ENCODE results near the gene TXLNA.
A peak's percentile ranks its signal among the peaks of the same experiment; 100 is the strongest.
"Not testable (repeated sequence)": the region's sequence is repeated elsewhere in the genome, so short reads cannot be mapped to it uniquely, and the experiment has no call there.

Gene TXLNA

DNA sequence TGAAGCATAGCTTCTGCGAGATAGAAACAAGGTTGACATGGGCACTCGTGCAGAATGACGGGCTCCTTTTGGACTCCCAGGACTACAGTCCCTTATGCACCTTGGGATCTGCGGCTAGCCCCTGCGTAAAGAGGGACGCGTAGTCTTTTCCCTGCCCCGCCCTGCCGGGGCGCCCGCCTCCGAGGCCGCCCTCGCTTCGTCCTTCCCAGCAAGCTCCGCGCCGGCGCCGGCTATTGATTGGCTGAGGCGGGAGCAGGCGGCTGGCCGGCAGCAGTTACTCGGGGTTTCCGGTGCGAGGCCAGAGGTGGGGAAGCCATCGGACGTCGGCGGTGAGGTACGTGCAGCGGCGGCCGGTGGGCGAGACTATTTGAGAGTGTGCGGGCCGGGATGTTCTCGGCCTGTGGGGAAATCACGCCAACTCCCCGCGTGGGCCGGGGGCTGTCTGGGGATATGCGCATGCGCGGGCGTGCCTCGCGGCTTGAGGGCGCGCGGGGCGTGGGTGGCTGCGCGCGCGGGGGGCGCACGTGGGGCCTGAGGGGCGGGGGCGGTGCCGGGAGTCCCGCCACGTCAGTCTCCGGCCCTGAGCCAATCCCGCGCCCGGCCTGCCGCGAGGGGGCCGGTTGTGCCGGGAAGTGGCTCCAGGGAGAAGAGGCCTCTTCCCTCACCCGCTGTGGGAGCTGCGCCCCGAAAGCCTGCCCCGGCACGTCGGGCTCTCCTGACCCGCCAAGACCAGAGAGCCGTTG, at the start of gene TXLNA:
Gene TXLNA (plus strand): TSS at position 233 of the 743 bp plus-strand sequence. CDS start 671 bp downstream, outside the sequence.
- DNase-seq = peak; percentile 97

DNA sequence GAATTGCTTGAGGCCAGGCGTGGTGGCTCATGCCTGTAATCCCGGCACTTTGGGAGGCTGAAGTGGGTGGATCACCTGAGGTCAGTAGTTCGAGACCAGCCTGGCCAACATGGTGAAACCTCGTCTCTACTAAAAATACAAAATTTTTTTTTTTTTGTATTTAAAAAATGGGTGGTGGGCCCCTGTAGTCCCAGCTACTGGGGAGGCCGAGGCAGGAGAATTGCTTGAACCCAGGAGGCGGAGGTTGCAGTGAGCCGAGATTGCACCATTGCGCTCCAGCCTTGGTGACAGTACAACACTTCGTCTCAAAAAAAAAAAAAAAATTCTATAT, 45.6 kb upstream of the TXLNA start:
- DNase-seq = not testable (repeated sequence)

DNA sequence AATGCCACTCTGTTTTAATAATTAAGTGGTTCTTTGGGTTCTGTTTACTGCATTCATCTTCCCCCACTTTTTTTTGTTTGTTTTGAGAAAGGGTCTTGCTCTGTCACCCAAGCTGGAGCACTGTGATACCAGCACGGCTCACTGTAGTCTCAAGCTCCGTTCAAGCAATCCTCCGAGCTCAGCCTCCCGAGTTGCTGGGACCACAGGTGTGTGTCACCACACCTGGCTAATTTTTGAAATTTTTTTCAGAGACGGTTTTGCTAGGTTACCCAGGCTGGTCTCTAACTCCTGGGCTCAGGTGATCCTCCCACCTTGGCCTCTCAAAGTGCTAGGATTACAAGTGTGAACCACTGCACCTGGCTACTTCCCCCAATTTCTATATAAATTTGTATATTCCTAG, 42.4 kb upstream of the TXLNA start:
- no peak for DNase-seq

DNA sequence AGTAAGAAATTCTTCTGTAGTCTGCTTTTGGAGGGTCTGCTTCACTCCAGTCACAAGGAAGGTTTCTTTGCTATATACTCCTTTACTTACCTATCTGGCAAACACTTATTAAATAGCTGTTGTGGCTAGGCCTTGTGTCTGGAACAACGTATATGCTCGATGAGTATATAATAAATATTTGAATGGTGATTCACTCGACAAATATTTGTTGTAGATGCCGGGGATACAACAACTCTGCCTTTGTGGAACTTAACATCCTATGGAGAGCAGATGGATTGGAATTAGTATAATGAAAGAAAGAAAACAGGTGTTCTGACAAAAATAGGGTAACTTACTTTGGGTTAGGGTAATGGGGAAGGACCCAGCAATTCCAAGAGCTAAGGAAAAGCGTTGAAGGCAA, 40.5 kb upstream of the TXLNA start:
- DNase-seq = no peak

DNA sequence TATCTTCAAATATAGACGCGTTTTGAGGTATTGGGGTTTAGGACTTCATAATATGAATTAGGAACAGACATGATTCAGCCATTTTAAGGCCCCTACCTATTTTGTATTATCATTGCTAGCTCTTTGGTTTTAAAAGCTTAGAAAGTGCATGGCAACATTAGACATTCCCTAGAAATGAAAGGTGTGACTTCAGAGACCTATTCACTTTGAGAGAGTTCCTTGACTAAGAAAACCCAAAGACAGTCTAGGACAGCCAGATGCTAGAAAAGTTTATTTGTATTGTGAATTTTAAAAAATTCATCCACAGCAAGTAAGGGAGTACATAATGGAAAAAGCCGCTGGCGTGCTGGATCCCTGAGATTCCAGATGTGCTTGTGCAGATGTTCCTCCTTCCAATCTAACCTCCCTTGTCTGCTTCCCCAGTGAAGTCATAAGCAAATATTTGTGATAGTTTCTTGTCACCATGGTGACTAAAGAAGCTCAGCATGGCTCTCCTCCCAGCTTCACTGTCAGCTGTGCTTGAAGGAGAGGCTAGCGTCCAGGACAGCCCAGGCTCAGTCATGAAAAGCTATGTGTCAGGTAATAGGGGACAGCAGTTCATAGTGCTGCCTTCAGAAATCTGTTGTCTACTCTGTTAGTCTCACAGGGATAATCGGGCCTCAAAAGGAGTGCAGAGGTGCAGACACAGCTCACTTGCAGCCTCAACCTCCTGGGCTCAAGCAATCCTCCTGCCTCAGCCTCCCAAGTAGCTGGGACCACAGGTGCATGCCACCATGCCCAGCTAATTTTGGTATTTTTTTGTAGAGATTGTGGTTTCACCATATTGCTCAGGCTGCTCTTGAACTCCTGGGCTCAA, 36.8 kb upstream of the TXLNA start:
- peak; percentile 90 for DNase-seq

DNA sequence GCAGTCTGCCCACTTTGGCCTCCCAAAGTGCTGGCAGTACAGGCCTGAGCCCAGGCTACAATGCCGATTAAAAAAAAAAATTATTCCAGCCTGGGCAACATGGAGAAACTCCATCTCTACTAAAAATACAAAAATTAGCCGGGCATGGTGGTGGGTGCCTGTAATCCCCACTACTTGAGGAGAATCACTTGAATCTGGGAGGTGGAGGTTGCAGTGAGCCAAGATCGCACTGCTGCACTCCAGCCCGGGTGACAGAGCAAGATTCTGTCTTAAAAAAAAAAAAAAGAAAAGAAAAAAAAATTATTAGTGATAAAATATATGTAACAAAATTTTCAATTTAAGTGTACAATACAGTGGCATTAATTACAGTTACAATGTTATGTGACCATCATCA, 36.2 kb upstream of the TXLNA start:
- not testable (repeated sequence) for DNase-seq

DNA sequence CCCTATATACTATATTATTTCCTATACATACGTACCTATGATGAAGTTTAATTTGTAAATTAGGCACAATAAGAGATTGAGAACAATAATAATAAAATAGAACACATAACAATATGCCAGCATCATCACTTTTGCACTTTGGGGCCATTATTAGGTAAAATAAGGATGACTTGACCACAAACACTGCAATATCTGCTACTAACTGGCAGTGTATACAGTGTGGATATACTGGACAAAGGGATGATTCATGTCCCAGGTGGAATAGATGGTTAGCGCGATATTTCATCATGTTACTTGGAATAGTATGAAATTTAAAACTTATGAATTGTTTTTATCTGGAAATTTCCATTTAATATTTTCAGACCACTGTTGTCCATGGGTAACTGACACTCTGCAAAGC, 35.4 kb upstream of the TXLNA start:
- DNase-seq = no peak

DNA sequence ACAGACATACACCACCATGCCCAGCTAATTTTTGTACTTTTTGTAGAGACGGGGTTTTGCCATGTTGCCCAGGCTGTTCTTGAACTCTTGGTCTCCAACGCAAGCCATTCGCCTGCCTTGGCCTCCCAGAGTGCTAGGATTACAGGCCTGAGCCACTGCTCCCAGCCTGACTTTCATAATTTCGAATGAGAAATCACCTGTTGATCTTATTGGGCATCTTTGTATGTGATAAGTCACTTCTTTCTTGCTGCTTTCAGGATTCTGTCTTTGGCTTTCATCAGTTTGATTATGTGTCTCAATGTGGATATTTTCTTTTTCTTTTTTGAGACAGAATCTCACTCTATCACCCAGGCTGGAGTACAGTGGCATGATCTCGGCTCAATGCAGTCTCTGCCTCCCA, 31.7 kb upstream of the TXLNA start:
- not testable (repeated sequence) for DNase-seq

DNA sequence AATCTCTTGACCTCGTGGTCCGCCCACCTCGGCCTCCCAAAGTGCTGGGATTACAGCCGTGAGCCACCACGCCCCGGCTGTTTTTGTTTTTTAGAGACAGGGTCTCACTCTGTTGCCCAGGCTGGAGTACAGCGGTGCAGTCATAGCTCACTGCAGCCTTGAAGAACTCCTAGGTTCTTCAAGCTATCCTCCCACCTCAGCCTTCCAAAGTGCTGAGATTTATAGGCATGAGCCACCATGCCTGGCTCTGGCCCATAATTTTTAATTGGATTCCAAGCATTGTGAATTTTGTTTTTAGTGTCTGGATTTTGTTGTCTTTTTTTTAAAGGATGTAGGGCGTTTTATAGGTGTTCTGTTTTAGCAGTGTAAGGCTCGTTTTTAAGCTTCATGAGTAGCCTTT, 28.6 kb upstream of the TXLNA start:
- DNase-seq = no peak

DNA sequence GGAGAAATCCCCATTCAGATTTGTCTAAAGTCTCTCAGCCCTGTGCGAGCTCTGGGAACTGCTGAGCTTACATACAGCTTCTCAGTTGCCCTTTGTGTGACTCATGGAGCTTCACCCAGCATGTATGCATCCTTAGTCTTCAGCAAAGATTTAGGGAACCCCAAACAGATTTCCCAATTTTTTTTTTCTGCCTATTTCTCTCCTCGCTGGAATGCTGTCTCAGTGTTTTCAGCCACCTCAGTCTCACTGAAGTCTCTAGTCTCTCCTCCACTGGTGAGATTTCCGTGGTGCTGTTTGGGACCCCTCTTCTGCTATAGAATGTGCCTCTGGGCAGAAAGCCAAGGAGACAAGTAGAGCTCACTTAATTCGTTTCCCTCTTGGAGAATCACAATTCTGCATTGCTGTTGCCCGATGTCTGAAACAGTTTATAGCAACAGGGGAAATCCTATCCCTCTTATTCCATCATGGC, 28.1 kb upstream of the TXLNA start:
- DNase-seq = peak; percentile 50

DNA sequence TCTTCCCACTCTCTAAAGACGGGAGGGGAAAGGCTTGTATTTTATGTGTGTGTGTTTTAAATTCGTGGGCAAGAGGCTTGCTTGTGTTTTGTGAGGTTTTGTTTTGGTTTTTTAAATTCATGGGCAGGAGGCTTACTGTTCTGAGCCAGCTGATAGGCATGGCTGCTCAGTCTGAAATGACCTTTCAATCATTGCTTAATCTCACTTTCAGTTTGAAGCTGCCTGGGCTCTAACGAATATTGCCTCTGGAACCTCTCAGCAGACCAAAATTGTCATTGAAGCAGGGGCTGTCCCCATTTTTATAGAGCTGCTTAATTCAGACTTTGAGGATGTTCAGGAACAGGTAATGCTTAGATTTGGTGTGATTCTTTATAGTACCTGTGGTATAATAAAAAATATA, 20.3 kb upstream of the TXLNA start:
- DNase-seq = no peak

DNA sequence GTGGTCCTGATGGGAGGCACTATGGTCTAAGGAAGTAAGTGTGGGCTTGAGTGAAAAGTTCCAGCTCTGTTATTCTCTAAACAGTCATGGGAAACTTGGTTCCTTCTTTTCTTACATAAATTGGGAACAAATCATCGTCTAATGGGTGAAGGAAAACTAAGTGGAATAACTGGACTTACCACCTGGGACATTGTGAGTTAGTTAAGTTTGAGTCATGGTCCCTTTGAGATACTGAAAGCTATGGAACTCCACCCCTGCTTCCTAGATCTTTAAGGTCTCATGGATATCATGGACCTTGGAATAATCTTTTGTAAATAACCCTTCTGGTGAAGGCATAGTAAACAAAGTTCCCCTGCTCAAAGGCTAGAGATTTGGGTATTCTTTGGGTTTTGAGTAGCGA, 16.1 kb upstream of the TXLNA start:
- no peak for DNase-seq

DNA sequence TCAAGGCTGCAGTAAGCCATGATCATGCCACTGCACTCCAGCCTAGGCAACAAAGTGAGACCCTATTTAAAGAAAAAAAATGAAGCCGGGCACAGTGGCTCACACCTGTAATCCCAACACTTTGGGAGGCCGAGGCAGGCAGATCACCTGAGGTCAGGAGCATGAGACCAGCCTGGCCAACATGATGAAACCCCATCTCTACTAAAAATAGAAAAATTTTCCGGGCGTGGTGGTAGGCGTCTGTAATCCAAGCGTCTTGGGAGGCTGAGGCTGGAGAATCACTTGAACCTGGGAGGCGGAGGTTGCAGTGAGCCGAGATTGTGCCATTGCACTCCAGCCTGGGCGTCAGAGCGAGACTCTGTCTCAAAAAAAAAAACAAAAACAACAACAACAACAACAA, 13.8 kb upstream of the TXLNA start:
- not testable (repeated sequence) for DNase-seq

DNA sequence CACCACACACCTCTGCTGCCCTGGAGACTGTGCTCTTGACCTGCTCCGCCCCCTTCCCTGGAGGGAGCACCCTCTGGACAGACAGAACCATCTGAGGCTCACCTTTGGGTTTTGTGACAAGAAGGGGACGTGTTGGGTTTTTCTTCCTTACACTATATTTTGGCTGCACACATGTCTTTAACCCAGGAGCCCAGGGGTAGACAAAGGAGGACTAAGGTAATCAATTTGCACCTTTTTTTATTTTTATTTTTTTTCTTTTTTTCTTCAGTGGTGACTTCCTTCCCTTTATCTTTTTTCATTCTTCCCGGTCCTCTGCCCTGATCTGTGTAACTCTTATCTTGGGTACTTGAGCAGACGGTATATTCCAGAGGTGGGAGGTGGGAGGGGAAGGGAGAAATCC, 8.5 kb upstream of the TXLNA start:
- DNase-seq = no peak

DNA sequence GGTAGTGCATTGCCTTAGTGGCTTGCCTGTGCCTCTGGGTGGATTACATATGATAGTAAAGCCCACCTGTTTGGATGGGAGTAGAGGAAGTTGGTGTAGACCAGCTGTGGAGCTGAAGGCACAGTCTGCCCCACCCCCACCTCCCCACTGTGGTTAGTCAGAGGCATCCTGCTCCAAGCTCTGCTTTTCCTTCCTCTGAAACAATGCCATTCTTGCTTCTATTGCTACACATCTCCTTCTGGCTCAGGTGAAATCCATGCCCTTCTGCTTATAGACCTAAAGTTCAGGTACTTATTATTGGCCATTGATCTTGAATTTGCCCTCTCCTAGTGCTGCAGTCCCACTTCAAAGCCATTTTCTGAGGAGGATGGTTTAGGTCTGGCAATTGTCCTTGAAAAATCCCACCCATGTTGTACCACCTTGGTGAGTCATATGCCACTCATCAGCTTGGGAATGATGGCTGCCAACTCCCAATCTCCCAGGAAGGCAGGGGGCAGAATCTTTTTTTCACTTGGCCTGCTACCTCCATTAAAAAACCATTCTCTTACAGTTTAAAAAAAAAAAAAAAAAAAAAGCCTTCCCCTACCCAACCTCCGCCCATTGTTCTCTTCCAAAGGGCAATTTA, 6.7 kb upstream of the TXLNA start:
- DNase-seq = no peak

DNA sequence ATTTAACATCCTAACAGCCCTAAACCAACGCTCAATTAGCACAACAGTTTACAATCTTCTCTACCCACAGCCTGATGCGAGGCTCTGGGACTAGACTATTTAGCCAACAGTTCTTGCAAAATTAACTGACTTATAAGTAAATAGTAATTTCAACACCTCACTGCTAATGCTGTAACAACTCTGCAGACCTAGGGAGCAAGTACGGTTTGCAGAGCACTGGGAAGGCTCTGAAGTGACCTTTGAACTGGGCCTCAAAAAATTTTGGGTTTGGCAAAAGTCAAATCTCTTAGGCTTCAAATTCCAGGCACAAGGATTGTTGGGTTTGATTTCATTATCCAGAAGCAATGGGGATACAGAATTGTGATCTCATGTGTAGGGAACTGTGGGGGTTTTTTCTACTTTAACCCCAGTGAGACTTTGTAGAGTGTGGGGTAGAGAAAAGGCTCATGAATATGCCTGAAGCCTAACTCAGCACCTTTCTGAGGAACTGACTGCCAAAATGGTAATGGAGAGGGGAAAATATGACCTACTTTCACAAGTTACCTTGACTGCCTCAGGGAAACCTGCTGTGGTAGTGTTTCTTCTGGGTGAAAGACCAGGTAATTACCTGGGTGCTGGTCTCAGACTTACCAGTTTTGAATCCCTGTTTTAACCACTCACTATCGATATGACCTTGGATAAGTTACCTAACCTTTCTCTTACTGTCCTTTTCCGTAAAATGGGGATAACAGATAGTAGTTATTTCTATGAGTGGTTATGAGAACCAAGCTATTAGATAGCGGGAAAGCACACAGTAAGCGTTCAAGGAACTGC, 889 bp upstream of the TXLNA start:
- no peak for DNase-seq

DNA sequence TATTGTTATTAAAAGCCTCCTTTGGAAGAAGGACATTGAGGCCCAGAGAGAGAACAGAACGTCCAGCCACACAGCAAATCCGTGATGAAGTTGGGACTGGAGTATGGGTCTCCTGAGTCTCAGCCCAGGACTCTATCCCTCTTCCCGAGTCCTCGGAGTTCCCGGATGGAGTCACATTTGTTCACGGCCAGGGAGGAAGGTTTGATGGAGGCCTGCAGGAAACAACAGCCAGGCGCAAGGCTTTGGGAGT, 357 bp upstream of the TXLNA start:
- DNase-seq = no peak

DNA sequence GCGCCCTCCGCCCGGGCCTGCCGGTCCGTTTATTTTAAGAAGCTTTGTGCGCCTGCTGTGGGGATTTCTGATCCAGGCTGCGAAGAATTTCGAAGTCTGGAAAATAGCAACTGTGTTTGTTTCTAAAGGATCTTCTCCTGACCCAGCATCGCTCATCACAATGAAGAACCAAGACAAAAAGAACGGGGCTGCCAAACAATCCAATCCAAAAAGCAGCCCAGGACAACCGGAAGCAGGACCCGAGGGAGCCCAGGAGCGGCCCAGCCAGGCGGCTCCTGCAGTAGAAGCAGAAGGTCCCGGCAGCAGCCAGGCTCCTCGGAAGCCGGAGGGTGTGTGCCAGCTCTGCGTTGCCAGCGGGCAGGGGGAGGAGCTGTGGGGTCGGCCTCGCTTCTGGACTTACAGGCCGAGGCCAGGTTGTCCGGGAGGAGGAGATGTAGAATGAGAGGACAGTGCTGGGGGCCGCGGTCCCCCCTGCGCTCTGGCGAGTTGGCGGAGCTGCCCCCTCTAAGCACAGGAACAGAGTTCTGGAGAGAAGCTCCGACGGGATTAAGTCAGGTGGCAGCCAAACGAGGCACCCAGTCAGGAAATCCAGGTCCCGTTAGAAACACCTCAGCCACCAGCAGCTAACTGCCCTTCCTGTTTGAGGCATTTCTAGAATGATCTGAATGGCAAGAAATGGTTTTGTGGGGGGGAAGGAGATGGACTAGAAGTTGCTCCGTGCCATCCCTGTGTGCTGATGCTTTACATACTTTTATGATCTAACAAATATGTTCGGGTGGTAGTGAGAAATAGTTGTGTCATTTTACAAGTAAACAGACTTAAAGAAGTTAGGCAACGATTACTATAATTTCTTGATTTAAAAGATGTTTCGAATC, 948 bp downstream of the TXLNA start:
- peak; percentile 74 for DNase-seq

DNA sequence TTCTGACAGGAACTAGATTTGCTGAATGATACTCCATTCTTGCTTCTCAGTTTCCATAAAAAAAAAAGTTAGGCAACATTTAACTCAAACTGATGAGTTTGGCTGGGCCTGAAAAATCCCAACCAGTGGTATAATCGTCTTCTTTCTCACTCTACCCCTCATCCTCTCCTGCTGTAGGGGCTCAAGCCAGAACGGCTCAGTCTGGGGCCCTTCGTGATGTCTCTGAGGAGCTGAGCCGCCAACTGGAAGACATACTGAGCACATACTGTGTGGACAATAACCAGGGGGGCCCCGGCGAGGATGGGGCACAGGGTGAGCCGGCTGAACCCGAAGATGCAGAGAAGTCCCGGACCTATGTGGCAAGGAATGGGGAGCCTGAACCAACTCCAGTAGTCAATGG, 1.6 kb downstream of the TXLNA start:
- DNase-seq = no peak

DNA sequence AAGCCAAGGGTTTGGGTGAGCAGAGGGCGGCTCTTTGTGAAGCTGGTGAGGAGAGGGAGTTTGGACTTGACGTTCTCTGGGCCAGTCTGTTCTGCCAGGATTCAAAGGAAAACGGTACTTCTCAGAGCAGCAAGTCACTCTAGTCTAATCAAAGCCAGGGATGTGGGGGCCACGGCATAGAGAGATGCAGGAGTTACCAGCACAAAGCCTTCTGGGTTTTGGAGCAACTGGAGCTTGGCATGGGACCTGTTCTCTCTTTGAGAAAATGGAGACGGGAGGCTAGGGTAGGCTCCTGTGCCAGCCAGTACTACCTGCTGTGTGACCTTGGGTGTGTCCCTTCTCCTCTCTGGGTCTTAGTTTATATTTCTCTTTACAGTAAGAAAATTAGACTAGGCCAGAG, 2.1 kb downstream of the TXLNA start:
- no peak for DNase-seq

DNA sequence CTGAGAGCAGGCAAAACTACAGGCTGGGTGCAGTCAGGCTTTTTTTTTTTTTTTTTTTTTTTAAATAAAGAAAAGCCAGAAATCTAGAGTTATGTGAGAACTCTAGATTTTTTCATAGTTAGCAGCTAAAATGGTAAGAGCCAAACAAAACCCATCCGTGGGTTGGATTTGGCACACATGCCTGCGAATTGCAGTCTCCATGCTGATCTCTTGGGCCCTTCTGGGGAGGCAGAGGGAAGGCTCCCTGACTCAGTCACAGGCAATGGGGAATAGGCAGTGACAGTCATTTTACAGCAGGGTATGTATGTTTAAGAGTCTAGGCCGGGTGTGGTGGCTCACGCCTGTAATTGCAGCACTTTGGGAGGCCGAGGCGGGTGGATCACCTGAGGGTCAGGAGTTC, 2.6 kb downstream of the TXLNA start:
- DNase-seq = no peak

DNA sequence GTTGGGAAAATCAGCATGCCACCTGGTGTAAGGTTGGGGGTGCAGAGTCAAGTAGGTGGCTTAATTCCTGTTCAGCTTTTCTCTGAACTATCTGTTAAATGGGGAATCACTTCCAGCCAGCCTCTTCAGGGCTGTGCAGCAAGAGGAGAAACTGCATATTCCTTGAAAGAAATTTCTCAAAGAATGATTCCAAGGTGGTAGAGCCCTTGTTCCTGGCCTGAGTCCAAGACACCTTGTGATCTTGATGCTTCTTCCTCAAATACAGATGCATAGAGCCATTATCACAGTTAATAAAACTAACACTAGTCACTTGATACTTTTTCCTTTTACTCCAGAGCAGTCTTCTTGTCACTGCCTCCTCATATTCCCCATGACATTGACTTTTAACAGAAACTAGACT, 5.2 kb downstream of the TXLNA start:
- no peak for DNase-seq
